Inferior parietal cortex (tissue), 1 donor: Measurements from ENCODE around the gene JPH4.

Source experiments
- DNase-seq: peaks from one replicate; pipeline ENCODE4 v3.0.0-alpha.2; 2016; ENCODE audit errors: extremely low spot score

Gene JPH4

DNA sequence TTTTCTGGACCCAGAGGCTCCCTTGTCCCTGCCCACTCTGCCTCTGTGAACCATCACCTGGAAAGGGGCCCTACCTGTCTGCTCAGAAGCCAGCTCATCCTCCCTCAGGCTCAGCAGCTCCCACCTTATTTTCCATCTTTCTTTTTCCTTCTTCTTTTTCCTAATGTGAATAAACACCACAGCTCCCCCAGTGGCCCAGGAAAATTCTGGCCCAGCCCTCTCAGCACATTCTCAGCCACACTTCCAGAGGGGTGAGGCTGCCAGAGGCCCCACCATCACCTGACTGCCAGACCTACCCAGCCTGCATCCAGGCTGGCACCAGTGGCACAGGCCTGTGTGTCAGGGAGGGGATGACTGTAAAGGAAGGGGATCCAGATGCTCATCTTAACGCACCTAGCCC lies 50.0 kb downstream of the JPH4 start:
- DNase-seq = no peak

DNA sequence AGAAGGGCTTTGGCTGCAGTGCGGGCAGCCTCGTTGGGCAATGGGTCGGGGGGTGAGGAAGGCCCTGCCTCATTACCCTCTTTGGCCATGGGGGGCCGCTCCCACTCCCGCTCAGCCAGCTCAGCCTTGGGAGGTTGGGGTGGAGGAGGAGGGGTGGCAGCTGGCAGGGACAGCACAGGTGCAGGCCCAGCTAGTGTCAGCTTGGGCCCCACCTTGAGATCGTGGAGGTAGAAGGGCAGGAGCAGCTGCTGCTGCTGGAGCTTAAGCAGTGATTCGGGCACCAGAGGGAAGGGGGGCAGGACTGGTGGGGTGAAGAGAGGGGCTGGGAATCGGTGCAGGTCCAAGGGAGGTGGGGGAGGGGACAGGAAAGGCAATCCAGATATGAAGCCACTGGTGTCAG lies 53.0 kb downstream of the JPH4 start:
- DNase-seq = no peak

DNA sequence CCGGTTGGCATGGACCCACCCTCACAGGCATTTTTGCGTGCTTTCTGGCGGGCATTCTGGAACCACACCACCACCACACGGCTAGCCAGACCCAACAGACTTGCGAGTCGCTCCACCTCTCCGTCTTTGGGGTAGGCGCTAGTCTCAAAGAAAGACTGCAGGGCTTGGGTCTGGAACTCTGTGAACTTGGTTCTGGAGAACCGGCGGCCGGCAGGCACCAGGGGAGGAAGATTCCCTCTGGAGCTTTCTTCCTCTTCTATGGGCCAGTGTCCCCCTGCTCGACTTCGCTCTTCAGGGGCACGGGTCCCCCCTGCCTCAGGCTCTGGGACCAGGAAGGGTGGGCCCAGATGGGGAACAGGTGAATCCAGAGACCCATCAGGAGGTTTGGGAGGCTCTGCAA lies 53.6 kb downstream of the JPH4 start:
- no peak for DNase-seq

DNA sequence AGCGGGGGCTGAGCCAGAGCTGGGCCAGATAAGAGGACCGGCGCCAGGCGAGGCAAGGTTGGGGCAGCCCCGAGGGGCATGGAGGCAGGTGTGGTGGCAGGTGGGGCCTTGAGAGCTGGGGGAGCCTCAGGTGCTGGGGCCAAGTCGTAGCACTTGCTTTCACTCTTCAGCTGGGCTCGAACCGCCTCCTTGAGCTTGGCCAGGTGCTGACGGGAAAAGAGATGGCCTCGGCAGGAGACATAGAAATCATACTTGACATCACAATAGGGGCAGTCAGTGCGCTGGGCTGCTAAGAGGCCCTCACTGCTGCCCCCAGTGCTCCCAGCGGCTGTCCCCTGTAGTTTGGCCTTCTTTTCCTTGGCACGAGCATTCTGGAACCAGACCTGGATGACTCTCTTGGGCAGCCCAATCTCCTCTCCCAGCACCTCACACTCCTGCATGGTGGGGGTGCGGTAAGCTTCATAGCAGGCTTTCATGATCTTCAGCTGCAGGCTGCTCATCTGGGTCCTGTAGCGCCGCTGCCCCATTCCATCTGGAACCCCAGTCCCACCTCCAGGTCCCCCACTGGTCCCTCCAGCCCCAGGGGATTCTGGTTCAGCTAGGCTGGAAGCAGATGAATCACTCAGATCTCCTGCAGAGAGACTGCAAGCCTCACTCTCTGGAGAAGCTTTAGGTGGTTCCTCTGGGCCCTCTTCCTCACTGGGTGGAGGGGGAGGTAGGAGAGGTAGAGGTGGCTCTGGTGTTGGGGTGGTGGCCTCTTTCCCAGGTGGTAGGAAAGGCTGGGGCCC lies 55.2 kb downstream of the JPH4 start:
- DNase-seq = no peak

DNA sequence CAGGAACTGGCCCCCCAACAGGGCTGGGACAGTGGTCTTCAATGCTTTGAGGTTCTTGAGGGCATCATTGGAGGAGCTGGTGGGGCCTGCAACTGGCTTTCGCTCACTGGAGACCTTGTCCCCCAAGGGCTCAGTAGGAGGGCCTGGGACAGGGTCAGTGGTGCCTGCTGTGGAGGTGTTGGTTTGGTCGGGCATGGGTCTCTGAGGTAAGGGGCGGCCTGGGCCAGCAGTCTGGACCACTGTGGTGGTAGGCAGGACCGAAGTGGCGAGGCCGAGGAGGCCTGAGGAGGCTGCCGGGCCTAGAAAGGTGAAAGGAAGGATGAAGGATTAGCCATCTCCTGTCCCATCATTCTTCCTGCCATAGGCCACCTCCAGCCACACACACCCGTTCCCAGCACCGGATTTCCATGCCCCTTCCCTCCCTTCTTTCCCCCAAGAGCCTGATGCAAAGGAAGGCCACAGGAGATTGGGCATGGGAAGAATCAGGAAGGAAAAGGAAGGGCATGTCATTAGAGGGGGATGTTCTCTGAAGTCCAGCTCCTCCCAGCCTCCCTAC lies 55.9 kb downstream of the JPH4 start:
- no peak for DNase-seq

DNA sequence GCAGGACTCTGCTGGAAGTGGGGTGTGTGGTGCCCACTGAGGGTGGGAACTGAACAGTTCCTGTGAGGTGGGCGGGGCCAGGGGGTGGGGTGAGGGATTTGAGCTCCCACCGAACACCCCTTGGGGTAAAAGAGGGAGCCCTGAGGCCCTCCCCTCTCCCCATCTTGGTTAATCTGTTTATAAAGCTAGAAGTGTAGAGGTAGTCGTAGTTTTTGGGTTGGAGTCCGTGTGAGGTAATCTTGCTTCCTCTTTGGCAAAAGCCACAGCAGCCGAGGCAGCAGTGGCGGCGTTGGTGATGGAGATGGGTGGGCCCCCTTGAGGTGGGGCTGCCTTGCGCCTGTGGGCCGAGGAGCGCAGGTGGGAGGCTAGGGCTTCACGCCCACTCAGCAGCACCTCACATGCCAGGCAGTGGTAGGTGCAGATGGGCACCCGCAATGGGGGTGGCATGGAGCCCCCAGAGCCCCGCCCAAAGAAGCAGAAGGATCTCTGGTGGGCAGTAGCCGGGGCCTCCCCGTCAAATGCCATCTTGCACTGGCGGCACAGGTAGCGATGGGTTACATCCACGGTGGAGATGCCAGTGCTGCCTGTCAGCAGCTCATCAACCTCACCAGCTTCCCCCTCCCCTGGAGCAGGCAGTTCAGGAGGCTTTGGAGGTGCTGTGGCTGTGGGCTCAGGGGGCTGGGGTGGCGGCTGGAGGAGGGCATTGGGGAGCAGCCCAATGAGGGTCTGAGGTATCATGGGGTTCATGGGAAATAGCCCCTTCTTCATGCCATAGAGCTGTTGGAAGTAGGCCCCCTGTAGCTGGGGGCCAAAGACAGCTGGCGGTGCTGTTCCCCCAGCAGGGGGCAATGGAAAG lies 56.6 kb downstream of the JPH4 start:
- DNase-seq = no peak

DNA sequence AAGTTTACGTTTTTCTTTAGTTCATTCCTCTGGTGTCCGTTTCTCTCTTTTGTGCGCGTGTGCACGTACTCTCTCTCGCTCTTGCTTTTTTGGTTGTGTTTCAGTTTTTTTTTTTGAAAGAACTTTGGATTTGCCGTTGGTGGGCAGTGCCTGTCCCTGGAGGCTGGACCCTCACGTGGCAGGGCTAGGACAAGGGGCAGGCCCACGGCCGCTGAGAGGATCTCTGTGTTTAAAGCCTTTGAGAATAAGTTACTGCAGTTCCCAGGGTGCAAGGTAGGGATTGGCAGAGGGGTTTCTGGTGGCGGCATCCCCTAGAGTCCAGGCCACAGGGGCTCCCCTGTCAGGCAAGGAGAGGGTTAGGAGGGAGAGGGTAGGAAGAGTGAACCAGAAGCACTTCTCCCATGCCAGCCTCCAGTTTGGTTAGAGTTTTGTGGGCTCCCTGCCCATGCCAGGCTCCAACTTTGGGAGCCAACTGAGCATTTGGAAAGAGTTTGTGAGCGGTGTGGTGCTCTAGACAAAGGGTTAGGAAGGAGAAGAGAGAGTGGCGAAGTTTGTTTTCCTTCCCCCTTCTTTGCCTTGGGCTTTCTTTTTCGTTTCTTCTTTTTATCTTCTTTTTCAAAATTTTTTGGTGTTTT lies 57.6 kb downstream of the JPH4 start:
- DNase-seq = no peak

DNA sequence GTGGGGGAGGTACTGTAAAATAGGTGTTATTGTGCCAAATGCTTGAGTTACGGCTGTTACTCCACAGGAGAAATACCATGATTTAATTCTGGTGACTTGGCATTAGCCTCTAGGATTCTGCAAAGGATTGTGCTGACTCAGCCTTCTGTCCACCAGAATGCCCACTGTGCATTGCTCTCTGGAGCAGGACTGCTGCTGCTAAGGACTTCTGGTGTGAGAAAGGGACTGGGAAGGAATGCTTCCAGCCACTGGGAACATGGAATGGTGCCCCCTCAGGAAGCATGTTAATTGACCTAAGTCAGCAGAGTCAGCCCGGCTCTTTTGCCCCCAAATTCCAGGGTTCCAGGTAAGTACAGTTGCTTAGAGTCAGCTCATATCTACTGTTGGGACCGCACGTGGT lies 59.9 kb downstream of the JPH4 start:
- no peak for DNase-seq
